ENCODE measurements around the gene GPC4. TPM values are rescaled to one million over a fixed set of nuclear protein-coding genes. Genes with fewer than 3 reads are reported as not detected.

GPC4 gene
- total and polyA plus RNA-seq, 9 of the 15 experiments (the other 6 are each of a cell fraction or from before 2014, with no cell fraction given), result 0.11 TPM; not detected in 8

GRCh38 chrX:133384454-133384853 is 30.8 kb downstream of the GPC4 start:
- intact Hi-C loops (cut with micrococcal nuclease), result no loop called here
- no peaks in the 10 kb centered on the region for H4K20me1 ChIP-seq (replicated peaks; ENCODE audit: control insufficient read depth, insufficient read depth, low read length)
- H3K27ac ChIP-seq (ENCODE audit: extremely low read depth, low read depth, low read length), result no peak overlapping the region
- BruUV-seq (replicated peaks), result no TSS peak
- H3K27me3 ChIP-seq (ENCODE audit: control insufficient read depth in 2 of 2, insufficient read depth in 2 of 2, low read length in 2 of 2), result no peaks in the 10 kb centered on the region
- H3K4me2 ChIP-seq (ENCODE audit: insufficient read depth, low read length), result no peak overlapping the region
- no peaks in the 10 kb centered on the region for H3K9me3 ChIP-seq (replicated peaks; ENCODE audit: control insufficient read depth, insufficient read depth, low read depth, low read length)
- POLR2A ChIA-PET, result no interaction called here
- no peaks in the 10 kb centered on the region for H3K79me2 ChIP-seq (ENCODE audit: control insufficient read depth, insufficient read depth, low read length)
- TF ChIP-seq ZBTB1 (CRISPR knock-in tag; IDR thresholded peaks at IDR 0.05; ENCODE audit: borderline replicate concordance, low read depth) (no peak), ZNF280A (IDR thresholded peaks at IDR 0.05; ENCODE audit: low read depth, partially characterized antibody) (no peak), USF2 (CRISPR knock-in tag; IDR thresholded peaks at IDR 0.05) (no peak), GABPB1 (CRISPR knock-in tag; IDR thresholded peaks at IDR 0.05) (no peak), BACH1 (tag; IDR thresholded peaks at IDR 0.05) (no peak), GATAD2A (IDR thresholded peaks at IDR 0.05) (no peak)
- H3K36me3 ChIP-seq (ENCODE audit: control insufficient read depth, insufficient read depth, low read length), result no peaks in the 10 kb centered on the region
- DNase-seq (ENCODE audit: extremely low read depth in 1 of 4, low spot score in 3 of 4), result no peak
- no peak for FAIRE-seq
- WGBS (ENCODE audit: insufficient coverage, low coverage, missing lambda C conversion rate), result 2% methylated on average over 6 of the region's 6 CpGs
- no peak overlapping the region for H2AFZ ChIP-seq (ENCODE audit: low read depth, low read length)
- H3K4me1 ChIP-seq (replicated peaks in 1 of 2; ENCODE audit: control insufficient read depth in 2 of 2, insufficient read depth in 2 of 2, low read length in 2 of 2), result no peaks in the 10 kb centered on the region
- H3K9me1 ChIP-seq (ENCODE audit: control insufficient read depth, insufficient read depth, low read length), result no peaks in the 10 kb centered on the region
- in situ Hi-C loops (cut with MboI), result no loop called here
- no peak for ATAC-seq
- no peak overlapping the region for H3K4me3 ChIP-seq
- no peak overlapping the region for H3K9ac ChIP-seq (ENCODE audit: insufficient read depth in 1 of 2, low read depth in 2 of 2, low read length in 2 of 2)
- CTCF ChIA-PET (ENCODE audit: low intra/inter-chr PET ratio), result no interaction called here

All from K562 (cell line).